GM18909 (cell line): Measurements from ENCODE around the gene CSRNP2.

Experiments
- ATAC-seq: cut with Tn5 transposase; IDR thresholded peaks from one replicate; pipeline ENCODE4 v1.9.1; 2021; ENCODE audit warnings: mild to moderate bottlenecking; ENCODE audit not compliant: unreplicated experiment, poor library complexity

CSRNP2 gene, protein sequence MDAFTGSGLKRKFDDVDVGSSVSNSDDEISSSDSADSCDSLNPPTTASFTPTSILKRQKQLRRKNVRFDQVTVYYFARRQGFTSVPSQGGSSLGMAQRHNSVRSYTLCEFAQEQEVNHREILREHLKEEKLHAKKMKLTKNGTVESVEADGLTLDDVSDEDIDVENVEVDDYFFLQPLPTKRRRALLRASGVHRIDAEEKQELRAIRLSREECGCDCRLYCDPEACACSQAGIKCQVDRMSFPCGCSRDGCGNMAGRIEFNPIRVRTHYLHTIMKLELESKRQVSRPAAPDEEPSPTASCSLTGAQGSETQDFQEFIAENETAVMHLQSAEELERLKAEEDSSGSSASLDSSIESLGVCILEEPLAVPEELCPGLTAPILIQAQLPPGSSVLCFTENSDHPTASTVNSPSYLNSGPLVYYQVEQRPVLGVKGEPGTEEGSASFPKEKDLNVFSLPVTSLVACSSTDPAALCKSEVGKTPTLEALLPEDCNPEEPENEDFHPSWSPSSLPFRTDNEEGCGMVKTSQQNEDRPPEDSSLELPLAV

DNA sequence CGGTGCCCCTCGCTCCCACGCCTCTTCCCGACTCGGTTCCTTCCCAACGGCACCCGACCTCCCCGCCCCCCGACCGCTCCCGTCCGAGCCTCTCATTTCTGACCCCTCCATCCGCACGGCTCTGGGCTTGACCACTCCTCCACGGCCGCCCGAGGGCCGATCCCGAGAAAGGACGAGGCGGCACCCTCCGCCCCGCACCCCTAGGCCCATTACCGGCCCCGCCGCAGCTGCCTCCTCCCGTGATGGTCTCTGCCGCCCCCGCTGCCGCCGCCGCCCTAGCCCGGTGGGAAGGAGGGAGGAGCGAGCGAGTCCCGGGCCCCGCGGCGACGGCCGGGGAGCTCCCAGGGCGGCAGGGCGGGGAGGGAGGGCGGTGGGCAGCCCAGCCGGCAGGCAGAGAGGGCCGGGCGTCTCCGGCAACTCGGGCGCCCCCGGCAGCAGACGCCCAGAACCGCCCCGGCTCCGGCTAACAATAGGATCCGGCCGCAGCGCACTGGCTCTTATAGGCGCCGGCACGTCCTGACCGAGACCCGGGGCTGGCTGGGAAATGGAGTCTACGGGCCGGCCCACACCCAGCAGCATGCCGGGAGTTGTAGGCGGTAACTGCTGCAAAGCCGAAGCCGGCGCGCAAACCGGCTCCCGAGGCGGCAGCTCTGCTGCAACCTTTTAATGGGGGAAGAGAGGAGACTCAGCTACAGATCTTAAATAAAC is at the start of gene CSRNP2:
Gene CSRNP2 (minus strand): TSS at position 471 of the 708 bp plus-strand sequence. CDS start 7,035 bp downstream, outside the sequence.
- peak; percentile 98 for ATAC-seq

DNA sequence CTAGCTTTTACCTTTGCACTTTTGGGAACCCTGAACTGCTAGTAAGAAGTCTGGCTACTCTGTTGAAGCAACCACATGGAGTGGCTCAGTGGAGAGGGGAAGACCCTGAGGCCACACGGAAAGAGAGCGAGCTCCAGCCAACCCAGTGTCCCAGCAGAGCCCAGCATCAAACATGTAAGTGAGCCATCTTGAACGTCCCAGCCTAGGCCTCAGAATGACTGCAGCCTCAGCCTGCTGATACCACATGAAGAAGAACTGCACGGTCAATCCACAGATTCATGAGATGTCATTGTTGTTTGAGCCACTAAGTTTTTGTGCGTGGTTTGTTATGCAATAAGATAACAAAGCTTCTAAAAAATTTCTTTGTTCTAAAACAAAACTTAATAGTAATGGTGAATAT is 49.3 kb upstream of the CSRNP2 start:
- no peak for ATAC-seq

DNA sequence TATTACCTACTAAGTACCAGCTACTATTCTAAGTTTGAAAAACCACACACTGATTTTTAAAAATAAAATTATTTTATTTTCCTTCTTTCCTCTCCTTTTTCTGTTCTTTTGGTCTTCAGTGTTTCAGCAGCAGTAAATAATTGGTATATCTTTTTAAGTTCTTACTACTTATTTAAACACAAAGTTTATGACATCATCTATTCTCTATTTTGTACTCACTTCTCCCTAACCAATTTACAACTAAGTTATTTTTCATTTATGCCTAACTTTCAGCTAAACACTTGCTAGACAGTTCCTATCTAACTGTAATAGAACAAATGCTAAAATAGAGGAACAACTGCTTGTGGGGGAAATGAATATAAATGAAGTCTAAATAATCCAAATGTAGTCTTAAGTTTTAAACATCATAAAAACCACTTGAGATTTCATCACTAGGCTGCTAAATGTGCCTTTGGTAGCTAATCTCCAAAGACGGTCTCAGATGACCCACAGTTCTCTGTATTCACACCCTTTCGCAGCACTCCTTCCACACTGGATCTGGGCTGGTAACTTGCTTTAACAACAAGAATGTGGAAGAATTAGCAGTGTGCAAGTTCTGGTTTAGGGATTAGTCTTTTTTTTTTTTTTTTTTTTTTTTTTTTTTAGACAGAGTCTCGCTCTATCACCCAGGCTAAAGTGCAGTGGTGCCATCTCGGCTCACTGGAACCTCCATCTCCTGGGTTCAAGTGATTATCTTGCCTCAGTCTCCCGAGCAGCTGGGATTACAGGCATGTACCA is 48.5 kb upstream of the CSRNP2 start:
- ATAC-seq, result no peak

DNA sequence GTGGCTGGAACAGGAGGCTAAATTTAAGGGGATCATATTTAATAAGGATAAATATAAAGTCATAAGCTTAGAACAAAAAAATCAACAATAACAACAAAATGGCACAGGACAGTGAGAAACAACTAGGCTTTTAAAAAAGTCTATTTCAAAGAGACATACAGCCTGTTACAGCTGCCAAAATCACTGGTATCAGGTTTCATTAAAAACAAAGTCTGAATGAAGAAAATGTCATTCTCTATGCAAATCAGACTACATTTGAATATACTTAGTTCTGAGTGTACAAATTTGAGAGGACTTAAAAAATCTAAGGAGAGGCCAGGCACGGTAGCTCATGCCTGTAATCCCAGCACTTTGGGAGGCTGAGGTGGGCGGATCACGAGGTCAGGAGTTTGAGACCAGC is 45.5 kb upstream of the CSRNP2 start:
- ATAC-seq, result no peak

DNA sequence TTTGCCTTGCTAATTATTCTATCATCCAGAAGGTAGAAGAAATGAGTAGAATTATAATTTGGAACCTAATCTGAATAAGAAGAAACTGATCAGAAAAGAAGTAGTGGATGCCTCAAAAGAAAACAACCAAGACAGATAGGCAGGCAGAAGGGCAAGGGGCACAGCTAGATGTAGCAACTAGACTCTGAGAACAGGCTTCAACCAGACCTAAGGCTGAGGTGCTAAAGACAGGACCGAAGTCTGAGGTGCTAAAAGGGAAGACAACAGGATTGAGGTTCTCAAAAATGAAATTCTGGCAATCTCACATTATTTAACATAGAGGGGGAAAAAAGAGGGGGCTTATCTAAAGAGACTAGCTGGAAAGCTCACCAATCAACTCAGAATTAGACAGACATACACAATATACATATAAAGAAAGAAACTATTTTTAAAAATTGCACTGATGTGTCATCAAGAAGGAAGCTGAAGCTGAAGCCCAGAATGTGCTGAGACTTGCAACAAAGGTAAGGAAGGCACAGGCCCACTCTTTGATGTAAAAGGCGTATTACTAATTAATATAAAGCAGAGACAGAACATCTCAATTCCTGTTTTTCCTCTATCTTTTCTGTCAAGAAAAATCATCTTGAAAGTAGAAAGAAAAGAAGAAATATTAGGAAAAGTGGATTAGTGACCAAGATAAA is 43.8 kb upstream of the CSRNP2 start:
- ATAC-seq, result no peak

DNA sequence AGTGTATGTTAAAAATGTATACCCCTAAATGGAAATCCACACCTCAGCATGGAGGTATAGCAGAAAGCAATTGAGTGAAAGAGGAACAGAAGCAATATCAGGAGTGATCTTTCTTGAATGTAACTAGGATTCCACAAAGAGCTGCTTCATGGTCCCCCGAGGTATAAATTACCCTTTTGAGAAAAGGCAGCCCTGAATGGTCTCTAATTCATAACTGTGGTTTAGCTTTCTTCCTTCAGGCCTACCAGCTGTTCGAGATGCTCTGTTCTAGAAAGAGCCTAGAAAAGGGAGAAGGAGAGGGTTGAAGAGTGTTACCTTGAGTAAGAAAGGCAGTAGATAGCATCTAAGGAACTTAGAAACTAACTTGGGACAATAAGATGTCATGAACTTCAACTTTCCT is 42.9 kb upstream of the CSRNP2 start:
- no peak for ATAC-seq

DNA sequence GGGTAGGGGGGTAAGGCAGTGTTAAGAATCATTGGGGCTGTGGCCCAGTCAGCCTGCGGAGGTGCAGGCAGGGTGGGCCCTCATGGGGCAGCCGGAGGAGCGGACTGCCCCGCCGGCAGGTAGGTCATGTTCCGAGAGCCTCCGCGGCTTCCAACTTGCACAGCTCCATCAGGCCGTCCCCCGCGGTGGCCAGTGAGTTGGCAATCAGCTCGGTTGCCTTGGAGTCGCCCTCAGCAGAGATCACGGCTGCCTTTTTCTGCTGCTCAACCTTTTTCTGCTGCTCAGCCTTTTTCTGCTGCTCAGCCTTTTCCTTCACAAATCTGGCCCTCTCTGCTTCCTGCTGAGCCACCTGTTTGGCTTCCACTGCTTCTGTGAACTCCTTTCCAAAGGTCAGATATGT is 41.1 kb upstream of the CSRNP2 start:
- ATAC-seq, result no peak

DNA sequence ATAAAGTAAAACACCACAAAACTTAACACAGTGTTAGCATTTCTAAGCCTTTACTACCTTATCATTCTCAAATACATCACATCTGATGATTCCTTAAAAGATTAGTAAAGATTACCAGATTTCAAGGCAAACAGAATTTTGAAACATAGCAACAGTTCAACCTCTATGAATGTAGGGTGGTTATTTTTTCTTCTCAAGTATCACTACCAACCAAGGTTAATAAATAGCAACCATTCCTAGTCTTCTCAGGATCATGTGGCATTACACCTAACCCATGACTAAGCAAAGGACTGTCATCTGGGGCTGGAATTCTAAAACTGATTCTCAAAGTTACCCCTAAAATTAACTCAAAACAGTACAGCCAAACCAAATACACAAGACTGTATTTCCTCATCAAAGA is 39.4 kb upstream of the CSRNP2 start:
- no peak for ATAC-seq

DNA sequence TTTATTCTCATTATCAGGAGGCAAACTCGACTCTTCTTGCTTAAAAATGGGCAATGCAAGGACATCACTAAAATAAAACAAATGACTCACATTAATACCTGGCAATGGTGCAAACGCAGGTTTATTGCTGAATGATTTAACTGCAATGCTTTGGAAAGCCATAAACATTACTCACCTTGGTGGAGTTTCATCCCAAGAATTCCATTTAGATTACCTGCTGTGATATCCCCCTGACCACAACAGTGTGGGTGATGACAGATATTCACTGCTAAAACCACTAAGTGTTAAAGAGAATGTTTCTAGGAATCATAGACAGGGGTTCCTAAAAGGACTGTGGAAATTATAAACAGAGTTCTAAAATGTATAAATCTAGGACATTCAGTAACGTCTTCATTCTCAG is 35.3 kb upstream of the CSRNP2 start:
- no peak for ATAC-seq

DNA sequence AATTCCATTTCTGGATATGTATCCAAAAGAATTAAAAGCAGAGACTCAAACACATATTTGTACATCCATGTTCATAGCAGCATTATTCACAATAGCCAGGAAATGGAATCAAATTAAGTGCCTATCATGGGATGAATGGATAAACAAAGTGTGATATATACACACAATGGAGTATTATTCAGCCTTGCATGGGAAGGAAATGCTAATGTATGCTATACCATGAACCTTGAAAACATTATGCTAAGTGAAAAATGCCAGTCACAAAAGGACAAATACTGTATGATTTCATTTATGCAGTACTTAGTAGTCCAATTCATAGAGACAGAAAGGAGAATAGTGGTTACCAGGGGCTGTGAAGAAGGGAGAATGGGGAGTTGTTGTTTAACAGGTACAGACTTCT is 32.1 kb upstream of the CSRNP2 start:
- ATAC-seq, result no peak

DNA sequence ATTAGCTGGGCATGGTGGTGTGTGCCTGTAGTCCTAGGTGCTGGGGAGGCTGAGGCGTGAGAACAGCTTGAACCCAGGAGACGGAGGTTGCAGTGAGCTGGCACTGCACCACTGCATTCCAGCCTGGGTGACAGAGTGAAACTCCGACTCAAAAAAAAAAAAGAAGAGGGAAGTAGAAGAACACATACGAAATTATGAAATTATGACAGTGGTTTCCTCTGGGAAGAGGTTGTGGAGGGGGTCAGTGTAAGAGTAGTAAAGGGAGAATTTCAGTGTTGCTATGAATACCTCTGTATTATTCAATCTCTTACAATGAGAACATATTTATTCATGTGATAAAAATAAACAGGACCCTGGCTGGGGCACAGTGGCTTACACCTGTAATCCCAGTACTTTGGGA is 24.7 kb upstream of the CSRNP2 start:
- ATAC-seq, result no peak

DNA sequence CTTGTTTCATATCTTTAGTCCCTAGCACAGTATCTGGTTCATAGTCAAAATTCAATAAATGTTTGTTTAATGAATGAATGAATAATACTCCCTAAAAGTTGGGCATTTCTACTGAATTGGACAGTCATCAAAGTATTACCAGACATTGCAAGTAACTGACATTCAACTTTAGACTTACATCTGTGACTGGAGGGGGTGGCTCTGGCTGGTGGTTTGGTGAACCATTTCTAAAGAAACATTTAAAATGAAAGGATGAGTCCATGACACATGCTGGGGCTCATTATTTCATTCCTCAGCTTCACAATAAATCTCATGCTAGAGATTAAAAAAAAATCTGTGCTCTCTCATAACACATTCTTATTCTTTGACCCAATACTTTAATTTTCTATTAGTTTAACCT is 20.6 kb upstream of the CSRNP2 start:
- no peak for ATAC-seq

DNA sequence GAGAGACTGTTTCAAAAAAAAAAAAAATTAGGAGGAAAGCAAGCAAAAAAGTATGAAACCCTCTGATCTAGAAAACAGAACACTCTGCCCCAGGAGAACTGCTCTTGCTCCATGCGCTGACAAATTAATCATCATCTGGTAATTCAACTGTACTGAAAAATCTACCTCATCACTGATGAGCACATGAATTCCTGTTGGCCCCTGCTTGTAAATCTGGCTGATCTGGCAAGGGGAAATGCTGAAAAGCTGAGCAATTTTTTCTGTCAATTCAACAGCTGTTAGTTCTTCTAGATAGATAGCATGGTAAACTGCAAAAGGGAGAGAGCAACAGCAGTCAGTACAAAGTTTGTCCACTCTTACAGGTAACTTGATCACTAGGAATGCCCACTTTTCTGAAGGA is 15.2 kb upstream of the CSRNP2 start:
- ATAC-seq, result no peak

DNA sequence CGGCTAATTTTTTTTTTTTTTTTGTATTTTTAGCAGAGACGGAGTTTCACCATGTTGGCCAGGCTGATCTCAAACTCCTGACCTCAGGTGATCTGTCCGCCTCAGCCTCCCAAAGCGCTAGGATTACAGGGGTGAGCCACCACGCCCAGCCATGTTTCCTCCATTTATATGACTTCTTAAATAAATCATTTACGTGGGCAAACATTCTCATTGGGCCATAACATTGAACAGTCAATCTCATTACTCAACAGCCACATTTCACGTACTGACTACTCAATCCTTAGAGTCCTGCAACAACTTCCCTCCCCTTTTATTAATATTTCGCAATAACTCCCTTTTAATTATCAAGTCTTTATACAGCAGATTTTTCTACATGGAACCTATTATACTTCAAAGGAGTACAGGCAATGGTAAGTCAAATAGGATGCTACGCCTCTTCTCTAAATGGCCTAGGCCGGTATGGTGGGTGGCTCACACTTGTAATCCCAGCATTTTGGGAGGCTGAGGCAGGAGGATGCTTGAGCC is 7.4 kb upstream of the CSRNP2 start:
- no peak for ATAC-seq

DNA sequence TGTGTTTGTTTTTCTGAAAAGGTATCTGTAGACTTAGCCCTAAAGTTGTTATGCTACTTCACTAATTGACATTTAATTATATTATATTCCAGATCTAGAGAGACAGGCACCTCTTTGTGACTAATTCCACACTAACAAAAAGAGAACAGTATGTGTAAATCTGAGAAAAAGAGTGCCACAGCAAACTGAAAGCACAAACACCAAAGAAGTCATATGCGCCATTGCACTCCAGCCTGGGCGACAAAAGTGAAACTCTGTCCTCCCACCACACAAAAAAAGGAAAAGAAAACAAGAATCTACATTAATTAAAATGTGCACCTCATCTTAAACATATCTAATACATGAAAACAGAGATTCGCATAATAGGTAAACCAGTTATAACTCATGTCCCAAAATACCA is 4.4 kb upstream of the CSRNP2 start:
- no peak for ATAC-seq

DNA sequence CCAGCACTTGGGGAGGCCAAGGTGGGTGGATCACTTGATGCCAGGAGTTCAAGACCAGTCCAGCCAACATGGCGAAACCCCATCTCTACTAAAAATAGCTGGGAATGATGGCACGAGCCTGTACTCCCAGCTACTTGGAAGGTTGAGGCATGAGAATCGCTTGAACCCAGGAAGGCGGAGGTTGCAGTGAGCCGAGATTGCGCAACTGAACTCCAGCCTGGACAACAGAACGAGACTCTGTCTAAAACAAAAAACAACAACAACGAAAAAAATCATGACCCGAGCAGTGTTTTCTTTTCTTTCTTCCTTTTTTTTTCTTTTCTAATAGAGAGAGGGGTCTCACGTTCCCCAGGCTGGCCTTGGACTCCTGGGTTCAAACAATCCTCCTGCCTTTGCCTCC is 3.5 kb upstream of the CSRNP2 start:
- no peak for ATAC-seq

DNA sequence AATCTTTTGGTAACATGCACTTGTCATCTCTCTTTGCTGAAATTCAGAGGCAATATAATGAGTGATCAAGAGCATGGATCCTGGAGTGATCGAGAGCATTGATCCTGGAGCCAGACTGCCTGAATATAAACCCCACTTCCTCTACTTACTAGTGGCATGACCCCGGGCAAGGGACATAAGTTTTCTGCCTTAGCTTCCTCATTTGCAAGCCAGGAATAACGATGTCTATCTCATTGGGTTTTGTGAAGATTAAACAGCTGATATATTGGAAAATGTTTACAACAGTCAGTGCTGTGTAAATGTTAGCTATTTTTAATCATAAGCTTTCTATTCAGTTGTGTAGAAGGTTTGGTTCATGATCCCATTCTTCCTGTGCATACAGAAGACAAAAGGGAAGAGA is 2.4 kb upstream of the CSRNP2 start:
- no peak for ATAC-seq

DNA sequence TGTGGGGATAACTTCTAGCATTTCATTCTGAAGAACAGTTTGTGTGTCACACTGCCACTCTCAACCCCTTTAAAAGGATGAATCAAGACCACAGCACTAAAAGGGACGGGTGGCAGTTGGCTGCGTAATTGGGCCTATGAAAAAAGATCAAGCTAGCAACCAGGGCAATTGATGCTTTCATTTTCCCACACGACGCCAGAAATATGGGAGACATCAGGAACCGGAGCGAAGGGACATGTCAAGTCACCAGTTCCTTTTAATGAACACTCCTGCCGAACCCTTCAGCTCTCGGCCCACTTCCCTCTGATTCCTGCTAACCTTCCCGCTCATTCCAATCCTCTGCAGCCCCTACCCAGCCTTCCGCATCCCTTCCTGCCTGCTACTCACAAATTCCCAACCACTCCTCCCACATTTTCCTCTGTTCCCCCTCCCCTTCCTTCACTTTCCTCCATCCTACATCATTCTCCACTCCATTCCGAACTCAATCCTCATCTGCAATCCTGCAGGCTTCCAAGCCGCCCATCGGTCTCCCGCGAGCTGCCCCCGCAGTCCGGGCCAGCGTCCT is 753 bp downstream of the CSRNP2 start:
- ATAC-seq, result no peak

DNA sequence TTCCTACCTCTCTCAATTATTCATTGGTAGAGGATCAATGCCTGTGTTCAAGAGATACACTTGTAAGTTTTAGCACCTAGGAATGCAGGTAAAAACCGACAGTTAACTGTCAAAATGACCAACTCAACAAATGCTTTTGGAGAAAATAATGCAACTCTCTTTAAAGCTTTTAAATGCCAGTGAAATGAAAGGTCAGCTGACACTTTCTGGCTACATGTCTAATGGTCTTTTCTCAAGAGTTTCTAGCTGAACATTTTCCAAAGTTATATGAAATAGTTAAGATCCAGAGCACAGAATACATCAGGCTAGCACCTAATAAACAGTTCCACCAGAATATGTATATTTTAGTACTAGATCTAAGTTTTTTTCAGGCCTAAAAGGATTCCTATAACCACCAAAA is 2.0 kb downstream of the CSRNP2 start:
- ATAC-seq, result no peak

DNA sequence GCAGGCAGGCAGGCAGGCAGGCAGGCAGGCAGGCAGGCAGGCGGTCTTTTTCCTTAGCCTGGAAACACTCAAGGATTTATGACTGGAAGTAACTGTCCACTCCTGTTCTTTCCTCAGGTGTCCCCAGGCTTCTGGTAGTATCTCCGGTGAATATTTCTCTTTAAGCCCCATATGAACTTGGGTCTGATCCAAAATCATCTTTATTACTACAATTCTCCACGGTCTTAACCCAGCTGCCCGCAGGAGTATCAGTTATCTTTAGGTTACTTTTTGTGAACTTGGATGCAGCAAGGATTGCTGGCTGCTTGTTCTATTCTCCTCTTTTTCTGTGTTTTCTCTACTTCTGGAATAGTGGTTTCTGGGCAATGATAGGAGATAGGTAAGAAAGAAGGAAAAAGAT is 3.3 kb downstream of the CSRNP2 start:
- ATAC-seq, result no peak
